Activated CD8-positive, alpha-beta memory T cell treated with anti-CD3 and anti-CD28 coated beads, Interleukin-2, amount 50 U/mL, for 4 hours (primary cell): ENCODE measurements around the gene POU2F2.
A peak's percentile ranks its signal among the peaks of the same experiment; 100 is the strongest.
"Not testable (repeated sequence)": the region's sequence is repeated elsewhere in the genome, so short reads cannot be mapped to it uniquely, and the experiment has no call there.

Source experiments
- DNase-seq: peaks from one replicate; pipeline ENCODE4 v3.0.0-alpha.2; 2020

POU2F2 gene

DNA sequence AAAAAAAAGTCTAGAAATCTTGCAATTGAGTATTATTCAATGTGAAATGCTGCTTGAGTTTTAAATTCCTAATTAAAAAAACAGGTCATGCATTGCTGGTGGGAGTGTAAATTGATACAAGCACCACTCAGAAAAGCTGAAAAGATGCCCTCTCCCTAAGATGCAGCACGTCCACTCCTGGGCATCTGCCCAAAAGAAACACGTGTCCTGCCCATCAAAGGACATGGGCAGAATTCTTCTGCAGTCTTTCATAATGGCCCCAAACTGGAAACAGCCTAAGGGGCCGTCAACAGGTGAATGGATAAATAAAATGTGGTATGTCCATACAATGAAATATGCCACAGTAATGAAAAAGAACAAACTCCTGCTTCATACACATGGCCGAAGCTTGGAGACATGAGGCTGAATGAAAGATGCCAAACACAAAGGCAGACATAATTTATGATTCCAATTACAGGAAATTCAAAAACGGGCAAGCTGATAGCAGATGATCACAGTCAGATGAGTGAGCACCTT is 7.8 kb downstream of the POU2F2 start:
- DNase-seq: no peak

DNA sequence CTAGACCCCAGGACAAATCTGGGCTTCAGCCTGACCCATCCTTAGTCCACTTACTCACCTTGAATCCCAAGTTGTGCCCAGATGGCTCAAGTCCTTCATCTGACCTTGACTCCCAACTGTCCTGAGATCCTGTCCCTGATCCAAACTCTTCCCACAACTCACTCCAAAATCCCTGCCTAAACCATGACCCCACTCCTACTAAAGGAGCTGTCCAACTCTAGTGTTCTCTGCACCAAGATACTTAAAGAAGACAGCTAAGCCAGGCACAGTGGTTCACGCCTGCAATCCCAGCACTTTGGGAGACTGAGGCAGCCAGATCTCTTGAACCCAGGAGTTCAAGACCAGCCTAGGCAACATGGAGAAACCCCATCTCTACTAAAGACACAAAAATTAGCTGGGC is 8.5 kb downstream of the POU2F2 start:
- DNase-seq: no peak

DNA sequence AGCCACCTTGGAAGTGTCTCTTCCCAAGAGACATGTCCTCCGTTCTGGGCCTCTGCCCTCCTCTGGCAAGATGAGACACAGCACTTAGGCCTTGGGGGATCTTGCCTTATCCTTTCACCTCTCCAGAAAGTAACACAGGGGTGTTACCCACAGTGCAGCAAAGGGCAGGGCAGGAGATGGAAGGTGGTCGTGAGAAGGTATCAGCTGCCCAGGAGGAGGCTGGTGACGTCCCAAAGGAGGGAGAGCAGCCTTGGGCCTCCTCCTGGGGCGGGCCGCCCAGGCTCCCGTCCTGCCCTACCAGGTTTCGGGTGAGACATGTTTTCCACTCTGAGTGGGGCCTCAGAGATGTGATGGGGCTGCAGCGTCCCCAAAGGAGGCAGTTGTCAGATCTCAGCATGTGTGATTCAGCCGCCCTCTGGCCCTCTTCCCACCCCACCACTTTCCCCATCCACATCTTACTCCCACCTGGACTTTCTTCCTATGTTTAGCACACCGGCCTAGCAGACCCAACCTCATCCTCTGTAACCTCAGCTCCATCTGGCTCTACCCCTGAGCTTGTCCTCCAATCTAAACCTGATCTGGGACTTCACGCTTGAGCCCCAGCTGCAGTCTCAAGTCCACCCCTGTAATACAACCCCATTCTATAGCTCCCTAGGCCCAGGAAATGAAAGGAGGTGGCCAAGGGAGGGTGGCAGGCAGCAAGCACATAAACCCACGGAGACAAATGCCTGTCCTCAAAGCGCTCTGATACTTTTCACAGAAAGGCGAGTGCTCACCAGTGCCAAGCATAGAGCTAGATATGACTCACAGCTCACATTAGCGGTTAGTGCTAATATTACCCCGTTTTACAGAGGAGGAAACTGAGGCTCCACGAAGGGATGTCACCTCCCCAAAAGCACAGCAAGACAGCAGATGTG is 9.3 kb downstream of the POU2F2 start:
- peak; percentile 70 for DNase-seq

DNA sequence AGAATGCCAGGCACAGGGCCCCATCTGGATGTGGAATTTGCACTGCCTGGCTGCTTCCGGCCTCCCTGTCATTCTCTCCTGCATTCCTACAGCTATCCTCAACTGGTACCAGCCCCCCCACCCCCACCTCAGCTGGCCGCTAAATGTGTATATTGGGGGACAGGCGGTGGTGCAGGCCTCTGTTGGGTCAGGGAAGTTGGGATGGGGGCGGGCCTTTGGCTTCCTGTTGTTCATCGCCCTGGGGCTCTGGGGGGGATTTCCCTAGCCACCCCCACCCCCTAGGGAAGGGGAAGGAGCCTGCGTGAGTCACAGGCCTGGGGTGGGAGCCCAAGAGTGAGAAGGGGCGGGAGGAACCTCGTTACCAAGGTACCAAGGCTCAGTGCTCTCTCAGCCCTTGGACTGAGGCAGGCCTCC is 10.6 kb downstream of the POU2F2 start:
- peak; percentile 87 for DNase-seq

DNA sequence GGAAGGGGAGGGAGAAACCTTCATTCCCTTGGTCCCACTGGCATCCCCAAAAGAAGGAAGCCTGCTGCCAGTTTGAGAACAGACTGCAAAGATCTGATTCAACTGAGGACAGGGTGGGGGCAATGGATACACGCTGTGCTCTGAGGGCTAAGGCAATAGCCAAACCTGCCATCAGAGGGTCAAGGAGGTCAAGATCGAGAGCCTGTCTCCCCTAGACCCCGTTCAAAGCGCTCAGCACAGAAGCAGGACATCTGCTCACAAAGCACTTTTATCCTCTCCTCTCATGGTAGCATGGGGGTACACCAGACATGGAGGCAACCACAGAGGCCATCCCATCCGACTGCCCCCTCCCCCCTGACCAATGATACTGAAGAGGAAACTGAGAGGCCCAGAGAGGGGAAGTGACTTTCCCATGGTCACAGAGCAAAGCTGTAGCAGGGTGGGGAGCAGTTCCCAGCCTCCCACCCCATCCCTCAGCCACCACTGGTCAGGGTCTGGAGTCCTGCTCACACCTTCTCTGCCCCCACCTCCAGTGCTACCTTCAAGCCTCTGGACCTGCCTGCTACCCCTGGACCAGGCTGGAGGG is 11.1 kb downstream of the POU2F2 start:
- no peak for DNase-seq

DNA sequence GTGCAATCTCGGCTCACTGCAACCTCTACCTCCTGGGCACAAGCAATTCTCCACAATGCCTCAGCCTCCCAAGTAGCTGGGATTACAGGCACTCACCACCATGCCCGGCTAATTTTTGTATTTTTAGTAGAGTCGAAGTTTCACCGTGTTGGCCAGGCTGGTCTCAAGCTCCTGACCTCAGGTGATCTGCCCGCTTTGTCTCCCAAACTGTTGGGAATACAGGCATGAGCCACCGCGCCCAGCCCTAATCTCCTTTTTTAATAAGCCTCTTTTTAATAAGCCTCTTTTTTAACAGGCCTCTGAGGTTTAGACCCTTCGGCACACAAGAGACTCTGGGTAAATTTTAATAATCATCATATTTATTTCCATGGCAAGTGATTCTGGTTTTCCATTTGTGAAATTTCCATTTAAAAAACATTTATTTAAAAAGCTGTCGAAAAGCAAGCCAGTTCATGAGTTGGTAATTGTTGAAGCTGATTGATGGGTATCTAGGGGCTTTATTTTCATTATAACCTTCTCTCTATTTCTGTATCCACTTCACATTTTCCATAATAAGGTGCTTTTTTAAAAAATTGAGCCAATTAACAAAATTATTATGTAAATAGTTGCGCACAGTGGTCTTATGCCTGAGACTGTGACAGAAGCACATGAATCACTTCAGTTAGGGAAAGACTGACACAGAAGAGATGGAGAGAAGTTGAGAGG is 11.8 kb downstream of the POU2F2 start:
- no peak for DNase-seq

DNA sequence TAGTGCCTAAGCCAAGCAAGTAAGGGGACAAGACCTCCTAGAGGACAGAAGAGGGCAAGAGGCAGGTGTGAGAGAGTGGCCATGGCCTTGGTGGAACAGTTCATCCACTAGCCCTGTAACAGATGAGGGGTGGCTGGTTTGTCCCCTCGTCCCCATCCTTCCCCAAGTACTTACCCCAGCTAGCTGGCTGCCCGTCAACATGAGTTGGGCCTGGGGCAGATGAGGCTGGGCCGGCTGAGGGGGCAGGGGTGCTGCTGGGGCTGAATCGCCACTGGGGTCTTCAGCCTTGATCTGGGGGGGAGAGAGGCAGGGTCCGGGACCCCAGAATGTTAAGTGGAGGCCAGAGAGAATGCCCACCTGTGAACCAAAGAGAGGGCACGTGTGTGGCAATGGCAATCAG is 15.2 kb downstream of the POU2F2 start:
- no peak for DNase-seq

DNA sequence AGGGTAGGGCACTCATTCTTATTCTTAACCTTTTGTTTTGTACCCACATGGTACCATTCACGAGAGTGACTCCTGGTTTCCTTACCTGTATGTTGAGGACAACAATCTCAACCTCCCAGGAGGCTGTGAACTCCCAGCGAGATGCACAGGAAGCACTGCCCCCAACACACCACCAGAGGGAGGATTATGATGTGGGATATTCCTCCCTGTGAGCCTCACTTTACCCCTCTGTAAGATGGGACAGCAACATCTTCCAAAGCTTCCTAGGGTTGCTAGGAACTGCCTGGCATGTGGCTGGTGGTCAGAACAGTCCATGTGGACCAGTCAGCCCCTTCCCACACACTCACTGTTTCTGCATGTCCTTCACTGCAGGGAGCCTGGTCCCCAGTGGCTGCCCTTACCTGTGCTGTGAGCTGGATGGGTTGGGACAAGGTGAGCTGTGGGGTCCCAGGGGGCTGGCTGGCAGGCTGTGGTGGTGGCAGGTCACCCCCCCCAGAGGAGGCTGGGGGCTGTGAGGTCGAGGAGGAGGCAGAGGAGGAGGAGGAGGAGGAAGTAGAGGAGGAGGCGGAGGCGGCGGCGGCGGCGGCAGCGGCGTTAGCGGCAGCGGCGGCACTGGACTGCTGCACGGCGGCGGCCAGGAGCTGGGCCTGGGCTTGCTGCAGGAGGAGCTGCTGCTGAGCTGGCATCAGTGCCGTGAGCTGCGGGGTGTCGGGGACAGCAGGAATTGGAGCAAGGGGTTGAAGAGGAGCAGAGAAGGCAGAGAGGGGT is 15.8 kb downstream of the POU2F2 start:
- no peak for DNase-seq

DNA sequence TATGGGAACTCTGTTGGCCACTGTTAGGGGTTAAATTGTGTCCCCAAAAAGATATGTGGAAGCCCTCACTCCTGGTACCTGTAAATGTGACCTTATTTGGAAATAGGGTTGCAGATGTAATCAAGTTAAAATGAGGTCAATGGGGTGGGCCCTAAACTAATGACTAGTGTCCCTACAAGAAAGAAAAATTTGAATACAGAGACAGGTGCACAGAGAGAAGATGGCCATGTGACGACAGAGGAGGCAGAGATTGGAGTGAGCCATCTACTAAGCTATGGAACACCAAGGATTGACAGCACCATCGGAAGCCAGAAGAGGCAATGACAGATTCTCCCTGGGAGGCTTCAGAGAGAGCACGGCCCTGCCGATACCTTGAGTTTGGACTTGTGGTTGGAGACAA is 16.5 kb downstream of the POU2F2 start:
- DNase-seq: no peak

DNA sequence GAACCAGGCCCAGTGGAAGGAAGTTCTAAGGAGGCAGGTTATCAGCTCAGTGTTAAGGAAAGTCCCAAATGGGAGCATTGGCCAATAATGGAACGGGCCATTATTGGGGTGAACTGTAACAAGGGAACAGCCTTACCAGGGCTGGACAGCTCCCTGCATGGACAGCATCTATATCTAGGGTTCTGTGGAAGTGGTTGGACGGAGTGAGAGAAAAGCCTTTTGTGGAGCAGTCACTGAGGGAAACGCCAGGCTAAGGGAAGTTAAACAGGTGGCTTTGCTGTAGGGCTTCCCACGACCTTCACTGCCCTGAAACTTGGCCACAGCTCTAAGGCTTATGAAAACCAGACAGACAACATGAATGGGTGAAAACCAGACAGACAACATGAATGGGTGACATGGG is 17.0 kb downstream of the POU2F2 start:
- no peak for DNase-seq

DNA sequence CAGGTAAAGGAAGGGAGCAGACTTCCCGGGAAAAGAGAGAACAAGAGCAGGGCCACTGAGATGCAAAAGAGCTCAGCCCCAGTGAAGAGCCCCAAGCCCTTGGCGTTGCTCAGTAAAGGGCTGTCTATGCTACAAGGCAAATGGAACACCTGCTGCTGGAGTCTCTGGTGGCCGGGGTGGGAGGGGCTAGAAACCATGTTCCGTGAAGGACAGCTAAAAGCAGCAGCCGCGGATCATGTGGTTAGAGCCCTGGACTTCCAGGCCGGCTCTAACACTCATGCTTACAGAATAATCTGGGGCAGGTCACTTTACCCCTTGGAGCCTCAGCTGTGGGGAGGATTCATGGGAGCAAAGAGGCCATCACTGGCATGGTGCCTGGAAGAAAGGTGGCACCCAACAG is 17.8 kb downstream of the POU2F2 start:
- DNase-seq: no peak

DNA sequence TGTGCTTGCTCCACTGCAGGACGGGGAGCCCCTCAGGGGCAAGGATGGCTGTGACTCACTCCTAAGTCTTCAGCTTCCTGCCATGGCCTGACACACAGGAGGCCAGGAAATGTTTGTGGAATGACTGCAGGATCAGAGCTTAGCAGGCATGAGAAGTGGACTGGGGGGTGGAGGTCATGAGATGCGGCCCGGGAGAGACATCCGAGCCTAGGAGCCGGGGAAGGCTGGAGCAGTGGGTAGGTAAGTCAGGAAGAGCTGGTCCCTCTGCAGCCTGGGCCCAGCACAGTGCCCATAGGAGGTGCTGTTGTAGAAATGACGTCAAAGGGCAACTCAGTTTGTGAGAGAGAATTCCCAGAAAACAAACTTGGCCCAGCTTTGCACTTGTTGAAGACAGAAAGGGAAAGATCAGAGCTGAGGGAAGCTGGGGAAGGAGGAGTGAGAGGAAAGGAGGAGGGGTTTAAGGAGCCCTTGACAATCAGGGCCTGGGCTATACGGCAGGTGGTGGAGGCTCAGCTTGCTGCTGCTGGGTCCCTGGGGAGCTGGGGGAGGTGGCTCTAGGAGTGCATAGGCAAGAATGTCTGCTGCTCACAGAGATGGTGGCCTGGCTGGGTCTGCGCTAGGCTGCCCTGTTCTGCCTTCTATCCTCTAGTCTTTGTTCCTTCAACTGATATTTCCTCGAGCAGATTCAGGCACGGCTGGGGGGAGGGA is 18.5 kb downstream of the POU2F2 start:
- DNase-seq: no peak

DNA sequence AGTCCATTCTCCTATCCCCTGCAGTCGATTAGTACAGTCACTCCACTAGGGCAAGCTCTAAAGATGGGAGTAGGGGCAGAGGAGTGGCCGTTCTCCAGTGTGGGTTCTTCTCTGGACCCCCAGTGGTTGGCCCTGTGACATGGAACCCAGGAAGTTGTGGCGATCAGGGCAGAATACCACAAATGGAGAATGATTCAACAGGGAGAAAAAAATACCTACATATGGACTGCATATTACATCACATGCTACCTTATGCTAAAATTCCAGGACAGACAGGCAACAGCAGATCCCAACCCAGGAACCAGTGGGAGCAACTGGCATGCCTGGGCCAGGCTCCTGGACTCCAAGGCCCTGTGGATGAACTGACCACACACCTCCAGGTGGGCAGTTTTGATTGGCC is 20.4 kb downstream of the POU2F2 start:
- DNase-seq: no peak

DNA sequence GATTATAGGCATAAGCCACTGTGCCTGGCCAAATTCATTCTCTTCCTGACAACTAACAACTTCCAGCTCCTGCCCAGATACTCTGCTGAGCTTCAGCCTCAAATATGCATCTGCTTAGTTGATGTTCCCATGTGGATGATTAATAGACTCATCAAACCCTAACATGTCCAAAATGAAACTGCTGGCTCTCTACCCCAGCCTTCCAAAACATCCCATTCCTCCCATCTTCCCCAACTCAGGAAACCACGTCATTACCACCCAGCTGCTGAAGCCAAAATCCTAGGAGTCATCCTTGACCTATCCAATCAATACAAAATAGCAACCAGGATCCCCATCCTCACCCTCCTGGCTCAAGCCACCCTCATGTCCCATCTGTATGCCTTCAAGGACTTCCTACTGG is 20.9 kb downstream of the POU2F2 start:
- no peak for DNase-seq

DNA sequence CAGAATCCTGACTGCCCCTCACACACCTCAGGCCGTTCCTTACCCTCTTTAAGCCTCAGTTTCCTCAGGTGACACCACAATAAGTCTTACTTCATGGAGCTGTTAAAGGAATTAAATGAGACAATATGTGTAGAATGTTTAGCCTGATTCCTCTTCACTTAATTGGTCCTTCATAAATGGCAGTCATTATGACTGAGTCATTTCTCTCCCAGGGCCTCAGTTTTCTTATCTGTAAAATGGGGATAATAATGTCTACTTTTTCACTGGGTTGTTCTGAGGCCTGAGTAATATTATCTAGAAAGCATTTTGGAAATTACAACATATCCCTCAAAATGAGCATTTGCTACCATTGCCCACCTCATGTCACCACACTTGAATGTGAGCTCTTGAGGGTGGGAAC is 21.6 kb downstream of the POU2F2 start:
- no peak for DNase-seq

DNA sequence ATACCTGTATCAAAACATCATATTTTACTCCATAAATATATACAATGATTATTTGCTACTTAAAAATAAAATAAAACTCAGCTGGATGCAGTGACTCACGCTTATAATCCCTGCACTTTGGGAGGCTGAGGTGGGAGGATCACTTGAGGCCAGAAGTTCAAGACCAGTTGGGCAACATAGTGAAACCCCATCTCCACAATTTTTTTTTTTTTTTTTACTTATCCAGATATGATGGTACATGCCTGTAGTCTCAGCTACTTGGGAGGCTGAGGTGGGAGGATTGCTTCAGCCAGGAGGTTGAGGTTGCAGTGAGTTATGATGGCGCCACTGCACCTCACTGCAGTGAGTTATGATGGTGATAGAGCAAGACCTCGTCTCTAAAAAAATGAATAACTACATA is 22.4 kb downstream of the POU2F2 start:
- no peak for DNase-seq

DNA sequence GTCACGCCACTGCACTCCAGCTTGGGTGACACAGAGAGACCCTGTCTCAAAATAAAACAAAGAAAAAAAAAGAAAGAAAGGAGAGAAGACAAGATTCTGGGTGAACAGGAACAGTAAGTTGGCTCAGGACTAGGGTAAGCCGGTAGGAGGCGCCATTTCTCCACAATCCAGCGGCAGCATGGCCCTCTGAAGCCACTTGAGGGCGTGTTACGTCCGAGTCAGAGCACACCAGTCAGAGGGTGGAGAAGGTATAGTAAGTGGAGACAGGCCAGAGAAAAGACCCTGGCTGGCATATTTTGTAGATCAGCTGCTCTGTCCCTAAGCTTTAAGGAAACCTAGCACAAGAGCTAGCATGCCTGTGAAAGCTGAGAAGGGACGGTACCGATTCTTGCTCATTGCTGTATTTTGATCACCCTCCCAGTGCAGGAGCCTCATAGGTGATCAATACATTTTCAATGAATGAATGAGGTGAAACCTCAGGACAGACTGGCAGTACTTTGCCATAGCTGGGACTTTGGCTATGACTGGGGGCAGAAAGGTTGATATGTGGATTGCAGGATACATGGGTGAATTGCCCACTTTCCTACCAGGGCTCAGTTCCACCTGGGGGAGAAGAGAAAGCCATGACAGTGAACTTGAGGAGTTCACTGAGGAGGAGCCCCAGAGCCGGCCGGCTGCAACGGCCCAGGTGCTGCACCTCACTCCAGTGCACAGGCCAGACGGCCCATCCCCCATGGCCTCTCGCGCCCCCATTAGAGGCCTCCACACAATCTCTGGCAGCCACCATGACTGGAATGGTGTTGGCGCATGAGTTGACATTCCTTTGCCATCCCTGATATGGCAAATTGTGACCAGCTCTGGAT is 23.5 kb downstream of the POU2F2 start:
- DNase-seq: peak; percentile 91

DNA sequence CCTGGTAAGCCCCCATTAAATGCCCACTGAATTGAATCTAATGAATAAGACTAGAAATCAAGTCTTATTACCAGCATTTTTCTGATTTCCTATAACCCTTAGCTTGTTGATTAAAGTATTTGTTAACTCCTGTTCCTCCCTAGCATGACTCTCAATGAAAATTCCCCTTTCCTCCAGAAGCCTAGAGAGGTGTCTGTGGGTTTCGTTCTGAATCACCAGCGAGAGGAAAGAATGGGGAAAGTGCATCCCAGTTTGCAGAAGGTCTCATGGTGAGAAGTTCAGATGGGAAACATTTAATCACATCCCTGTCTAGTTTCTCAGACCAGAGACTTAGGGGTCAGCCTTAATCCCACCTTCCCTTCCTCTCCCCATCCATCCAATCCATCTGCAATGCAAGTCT is 26.9 kb downstream of the POU2F2 start:
- DNase-seq: no peak

DNA sequence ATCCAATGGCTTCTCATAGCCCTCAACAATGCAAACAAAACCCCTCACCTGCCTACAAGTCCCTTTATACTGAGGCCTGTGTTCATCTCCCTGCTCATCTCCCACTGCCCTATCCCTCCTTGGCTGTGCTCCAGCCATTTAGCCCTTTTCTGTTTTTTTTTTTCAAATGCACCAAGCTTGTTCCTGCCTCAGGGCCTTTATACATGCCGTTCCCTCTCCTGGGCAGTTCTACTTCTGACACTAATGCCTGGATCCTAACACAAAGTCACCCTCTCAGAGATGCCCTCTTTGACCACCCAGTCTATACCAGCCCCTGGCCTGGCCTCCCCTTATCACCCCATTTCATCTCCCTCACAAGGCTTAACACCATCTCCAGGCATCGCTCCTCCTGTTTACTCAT is 29.4 kb downstream of the POU2F2 start:
- DNase-seq: no peak

DNA sequence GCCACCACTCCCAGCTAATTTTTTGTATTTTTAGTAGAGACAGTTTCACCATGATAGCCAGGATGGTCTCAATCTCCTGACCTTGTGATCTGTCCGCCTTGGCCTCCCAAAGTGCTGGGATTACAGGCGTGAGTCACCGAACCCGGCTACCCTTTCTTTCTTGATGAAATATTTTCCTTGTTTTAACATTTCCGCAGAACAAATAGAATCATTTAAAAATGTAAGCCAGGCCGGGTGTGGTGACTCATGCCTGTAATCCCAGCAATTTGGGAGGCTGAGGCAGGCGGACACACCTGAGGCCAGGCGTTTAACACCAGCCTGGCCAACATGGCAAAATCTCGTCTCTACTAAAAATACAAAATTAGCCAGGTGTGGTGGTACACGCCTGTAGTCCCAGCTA is 32.0 kb downstream of the POU2F2 start:
- not testable (repeated sequence) for DNase-seq

DNA sequence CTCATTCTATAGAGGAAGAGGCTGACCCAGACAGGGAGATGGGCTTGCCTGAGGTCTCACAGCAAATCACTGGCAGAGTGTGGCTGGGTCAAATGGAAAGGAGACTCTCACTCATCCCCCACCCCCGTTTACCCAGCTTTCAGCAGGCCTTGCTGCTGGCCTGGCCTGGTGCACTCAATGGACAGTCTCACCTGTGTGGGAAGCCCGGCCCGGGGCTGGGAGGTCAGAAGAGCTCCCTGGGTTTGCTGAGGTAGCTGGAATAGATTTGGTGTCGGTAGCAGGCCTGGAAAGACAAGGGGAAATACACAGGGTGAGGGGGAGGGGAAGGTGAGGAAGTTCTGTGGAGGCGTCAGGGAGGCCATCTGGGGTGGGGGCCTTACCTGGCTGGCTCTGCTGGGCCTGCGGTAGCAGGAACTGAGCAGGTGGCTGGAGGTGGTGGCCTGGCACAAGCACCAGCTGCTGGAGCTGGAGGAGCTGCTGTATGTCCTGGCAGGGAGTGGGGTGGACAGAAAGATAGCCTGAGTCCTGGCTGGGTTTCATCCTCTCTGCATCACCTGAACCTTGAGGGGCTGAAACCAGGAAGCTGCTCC is 32.8 kb downstream of the POU2F2 start:
- DNase-seq: no peak
